GM12891 (cell line): ENCODE data around the gene OR2T4.

ENCODE experiments used
- POLR2A ChIP-seq: IDR thresholded peaks from 2 replicates; pipeline ENCODE4 v1.6.1; 2011; ENCODE audit warnings: low read depth, low read length, control low read depth
- POLR2AphosphoS5 ChIP-seq: IDR thresholded peaks from 2 replicates; pipeline ENCODE4 v1.6.1; 2011; ENCODE audit warnings: low read depth, low read length, control low read depth
- POU2F2 ChIP-seq: IDR thresholded peaks from 2 replicates; pipeline ENCODE4 v1.6.1; 2011; ENCODE audit warnings: low read depth, mild to moderate bottlenecking, control low read depth, low read length, moderate library complexity
- SPI1 ChIP-seq: IDR thresholded peaks from 2 replicates; pipeline ENCODE4 v1.6.1; 2011; ENCODE audit warnings: low read depth, low read length, control low read depth
- TAF1 ChIP-seq: IDR thresholded peaks from 2 replicates; pipeline ENCODE4 v1.6.1; 2011; ENCODE audit warnings: low read depth, low read length, control low read depth

DNA sequence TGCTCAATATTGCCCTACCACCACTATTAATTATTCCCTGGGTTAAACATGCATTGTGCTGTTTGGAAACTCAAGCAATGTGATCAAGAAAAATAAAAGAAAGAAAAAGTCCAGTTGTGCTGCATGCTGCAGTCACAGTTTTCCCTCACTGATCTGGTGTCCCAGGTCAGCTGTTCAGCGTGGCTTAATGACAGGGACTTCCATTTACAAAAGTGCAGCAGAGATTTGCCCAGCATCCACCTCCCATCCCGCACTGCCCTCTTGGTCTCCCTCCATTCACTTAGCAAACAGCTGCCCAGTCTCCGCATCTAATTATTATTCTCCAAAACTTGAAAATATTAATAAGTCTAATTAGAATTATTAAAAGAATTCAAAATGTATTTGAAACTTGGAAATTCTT lies 2.0 kb upstream of the OR2T4 start:
- TF ChIP-seq POLR2A (no peak), POLR2AphosphoS5 (no peak), POU2F2 (no peak), SPI1 (no peak), TAF1 (no peak)
